H1 (cell line): Measurements from ENCODE around the gene PDCD2. TPM values are rescaled to one million over a fixed set of nuclear protein-coding genes. Genes with fewer than 3 reads are reported as not detected.

Source experiments
- CTCF ChIA-PET: fragments of 300-600 bp; sonication (Branson Sonifier 250); formaldehyde crosslinking; loops from one replicate; lab custom pipeline; 2021; ENCODE audit not compliant: partially characterized antibody; lab: Charles Lee
- POLR2A ChIA-PET: fragments of 300-600 bp; sonication (Branson Sonifier 250); formaldehyde crosslinking; loops from one replicate; lab custom pipeline; 2021; ENCODE audit warnings: inconsistent platforms; ENCODE audit not compliant: partially characterized antibody; lab: Charles Lee
- DNase-seq, 2 experiments: peaks; one replicate each; pipeline versions ENCODE4 v3.0.0 to v3.0.0-alpha.2; 2010 to 2022; ENCODE audit warnings: low spot score in 2 of 2, low read depth in 1 of 2, mixed read lengths in 1 of 2
- FAIRE-seq: peaks from 2 replicates; lab custom pipeline; 2011; peaks lifted over from hg19 to GRCh38; lab: Jason Lieb, UNC
- H2AFZ ChIP-seq: 2 replicates; pipeline ENCODE4 v1.8.1; 2012; ENCODE audit warnings: low read length, inconsistent platforms
- H2AK5ac ChIP-seq: 2 replicates; pipeline ENCODE4 v1.6.1; 2013; ENCODE audit warnings: low read depth, low read length
- H2BK120ac ChIP-seq: replicated peaks from 2 replicates; pipeline ENCODE3; 2013; ENCODE audit warnings: low read depth, low read length, inconsistent platforms
- H2BK12ac ChIP-seq: 2 replicates; pipeline ENCODE4 v1.6.1; 2013; ENCODE audit warnings: low read depth, low read length
- H2BK15ac ChIP-seq: 2 replicates; pipeline ENCODE4 v1.6.1; 2013; ENCODE audit warnings: low read length
- H2BK20ac ChIP-seq: 2 replicates; pipeline ENCODE4 v1.6.1; 2013; ENCODE audit warnings: low read length
- H2BK5ac ChIP-seq: 2 replicates; pipeline ENCODE4 v1.6.1; 2013; ENCODE audit warnings: low read depth, low read length
- H3K14ac ChIP-seq: 2 replicates; pipeline ENCODE4 v1.6.1; 2013; ENCODE audit warnings: inconsistent platforms; ENCODE audit not compliant: insufficient read length
- H3K18ac ChIP-seq: 2 replicates; pipeline ENCODE4 v1.6.1; 2013; ENCODE audit warnings: low read length; ENCODE audit errors: extremely low read depth
- H3K23ac ChIP-seq: 2 replicates; pipeline ENCODE4 v1.6.1; 2013; ENCODE audit warnings: inconsistent platforms; ENCODE audit not compliant: insufficient read length
- H3K23me2 ChIP-seq: 2 replicates; pipeline ENCODE4 v1.6.1; 2013; ENCODE audit warnings: low read depth, low read length
- H3K27ac ChIP-seq: 2 replicates; pipeline ENCODE4 v1.6.1; 2011; ENCODE audit warnings: low read depth, low read length, inconsistent platforms
- H3K27me3 ChIP-seq, 4 experiments: replicated peaks in 1 of 4; 1 replicate in 1 of 4; 2 replicates in 3 of 4; pipeline versions ENCODE4 v1.6.1 to v1.8.1; 2011 to 2013; ENCODE audit warnings: low read length in 3 of 4, mild to moderate bottlenecking in 3 of 4, inconsistent platforms in 2 of 4, mixed read lengths in 2 of 4, moderate library complexity in 1 of 4; ENCODE audit not compliant: control insufficient read depth in 3 of 4, insufficient read depth in 3 of 4; ENCODE audit errors: extremely low read depth in 1 of 4
- H3K36me3 ChIP-seq, 4 experiments: 2 replicates each; pipeline versions ENCODE4 v1.6.1 to v1.8.1; 2011 to 2013; ENCODE audit warnings: mild to moderate bottlenecking in 4 of 4, low read length in 3 of 4, moderate library complexity in 2 of 4, control low read depth in 1 of 4, inconsistent platforms in 1 of 4; ENCODE audit not compliant: insufficient read depth in 4 of 4, control insufficient read depth in 2 of 4
- H3K4ac ChIP-seq: replicated peaks from 2 replicates; pipeline ENCODE3; 2013; ENCODE audit warnings: low read length, low read depth, mixed read lengths, inconsistent platforms; ENCODE audit not compliant: insufficient read length
- H3K4me1 ChIP-seq, 4 experiments: replicated peaks in 1 of 4; 1 replicate in 1 of 4; 2 replicates in 3 of 4; pipeline versions ENCODE4 v1.6.1 to v1.8.1; 2011 to 2013; ENCODE audit warnings: low read length in 3 of 4, inconsistent platforms in 2 of 4, mixed read lengths in 1 of 4; ENCODE audit not compliant: insufficient read depth in 4 of 4, control insufficient read depth in 3 of 4
- H3K4me2 ChIP-seq, 2 experiments: 2 replicates each; pipeline versions ENCODE4 v1.6.1 to v1.8.1; 2011 to 2013; ENCODE audit warnings: low read depth in 2 of 2, low read length in 2 of 2, control low read depth in 1 of 2, inconsistent platforms in 1 of 2, mild to moderate bottlenecking in 1 of 2; ENCODE audit not compliant: insufficient read depth in 1 of 2
- H3K4me3 ChIP-seq, 4 experiments: fragments of 200-600, 300-600 bp in 1 of 4; sonication (generic), shearing (Covaris generic), sonication (Bioruptor Twin) in 1 of 4; 2 replicates each; pipeline versions ENCODE4 v1.5.1 to v1.8.1; 2011 to 2016; ENCODE audit warnings: low read length in 4 of 4, low read depth in 3 of 4, control low read depth in 2 of 4, inconsistent platforms in 2 of 4, mild to moderate bottlenecking in 2 of 4, mixed read lengths in 1 of 4, moderate library complexity in 1 of 4; ENCODE audit not compliant: insufficient read depth in 2 of 4; ENCODE audit errors: extremely low read depth in 1 of 4
- H3K56ac ChIP-seq: replicated peaks from 2 replicates; pipeline ENCODE3; 2013; ENCODE audit warnings: low read depth, mild to moderate bottlenecking, mixed read lengths, low read length, inconsistent platforms; ENCODE audit not compliant: insufficient read length
- H3K79me1 ChIP-seq: 2 replicates; pipeline ENCODE4 v1.6.1; 2013; ENCODE audit warnings: low read depth, low read length, control low read depth
- H3K79me2 ChIP-seq, 2 experiments: 2 replicates each; pipeline versions ENCODE4 v1.6.1 to v1.8.1; 2012 to 2013; ENCODE audit warnings: low read length in 2 of 2, mild to moderate bottlenecking in 2 of 2, inconsistent platforms in 1 of 2; ENCODE audit not compliant: insufficient read depth in 2 of 2, control insufficient read depth in 1 of 2
- H3K9ac ChIP-seq, 4 experiments: replicated peaks in 1 of 4; 1 replicate in 1 of 4; 2 replicates in 3 of 4; pipeline versions ENCODE4 v1.6.1 to v1.8.1; 2011 to 2013; ENCODE audit warnings: low read depth in 3 of 4, low read length in 3 of 4, control low read depth in 2 of 4, mild to moderate bottlenecking in 2 of 4, moderate library complexity in 2 of 4, inconsistent platforms in 1 of 4; ENCODE audit errors: extremely low read depth in 1 of 4
- H3K9me3 ChIP-seq, 2 experiments: 2 replicates each; pipeline versions ENCODE4 v1.6.1 to v1.8.1; 2012 to 2013; ENCODE audit warnings: mild to moderate bottlenecking in 2 of 2, moderate library complexity in 2 of 2, control low read depth in 1 of 2, inconsistent platforms in 1 of 2, low read depth in 1 of 2, low read length in 1 of 2, mixed read lengths in 1 of 2; ENCODE audit not compliant: insufficient read depth in 2 of 2
- H4K20me1 ChIP-seq, 2 experiments: replicated peaks in 1 of 2; 2 replicates each; pipeline versions ENCODE3 to v1.8.1; 2011 to 2013; ENCODE audit warnings: inconsistent platforms in 2 of 2, low read length in 2 of 2, mild to moderate bottlenecking in 1 of 2; ENCODE audit not compliant: insufficient read depth in 2 of 2, control insufficient read depth in 1 of 2
- H4K5ac ChIP-seq: 2 replicates; pipeline ENCODE4 v1.6.1; 2013; ENCODE audit warnings: low read length, low read depth, mixed read lengths, inconsistent platforms; ENCODE audit not compliant: insufficient read length
- H4K8ac ChIP-seq: 2 replicates; pipeline ENCODE4 v1.8.0; 2013; ENCODE audit warnings: mild to moderate bottlenecking, moderate library complexity, low read length, inconsistent platforms; ENCODE audit not compliant: insufficient read depth; ENCODE audit errors: extremely low read depth
- H4K91ac ChIP-seq: replicated peaks from 2 replicates; pipeline ENCODE3; 2013; ENCODE audit warnings: low read length, mixed read lengths, inconsistent platforms; ENCODE audit not compliant: insufficient read length
- ASH2L ChIP-seq: fragments of 200-600, 300-600 bp; sonication (generic); IDR thresholded peaks from one replicate; pipeline ENCODE4 v1.7.1; 2017; ENCODE audit warnings: low read length
- CHD1 ChIP-seq: IDR thresholded peaks from 2 replicates; pipeline ENCODE4 v1.6.1; 2012; ENCODE audit warnings: low read depth, low read length, improper control_type of control experiment
- CHD2 ChIP-seq: IDR thresholded peaks from 2 replicates; pipeline ENCODE4 v1.6.1; 2012; ENCODE audit warnings: low read length, improper control_type of control experiment
- CTBP2 ChIP-seq: IDR thresholded peaks from 2 replicates; pipeline ENCODE4 v1.7.0; 2011; ENCODE audit warnings: borderline replicate concordance, mild to moderate bottlenecking, moderate library complexity, mixed read lengths, low read length; ENCODE audit not compliant: insufficient read depth, insufficient read length
- EGR1 ChIP-seq: IDR thresholded peaks from 2 replicates; pipeline ENCODE4 v1.6.1; 2011; ENCODE audit warnings: low read depth, low read length, borderline replicate concordance
- FOSL1 ChIP-seq: IDR thresholded peaks from 2 replicates; pipeline ENCODE4 v1.6.1; 2011; ENCODE audit warnings: mild to moderate bottlenecking, low read depth, low read length, moderate library complexity; ENCODE audit not compliant: insufficient read depth
- HDAC2 ChIP-seq, 2 experiments: fragments of 300-600 bp in 1 of 2; sonication (generic) in 1 of 2; IDR thresholded peaks; 2 replicates each; pipeline ENCODE4 v1.6.1; 2011 to 2012; ENCODE audit warnings: low read depth in 2 of 2, low read length in 2 of 2, mild to moderate bottlenecking in 2 of 2, moderate library complexity in 2 of 2, borderline replicate concordance in 1 of 2, inconsistent platforms in 1 of 2
- KDM1A ChIP-seq: fragments of 200-600, 300-600 bp; sonication (generic); IDR thresholded peaks from 2 replicates; pipeline ENCODE4 v1.7.1; 2016; ENCODE audit warnings: mild to moderate bottlenecking, low read length, borderline replicate concordance
- KDM5A ChIP-seq: fragments of 200-600 bp; IDR thresholded peaks from 2 replicates; pipeline ENCODE4 v1.7.1; 2012; ENCODE audit warnings: mild to moderate bottlenecking, low read length, inconsistent platforms, mixed read lengths
- POLR2A ChIP-seq, 2 experiments: IDR thresholded peaks; 1 replicate in 1 of 2; 2 replicates in 1 of 2; pipeline ENCODE4 v1.6.1; 2011; ENCODE audit warnings: low read depth in 2 of 2, low read length in 2 of 2, mild to moderate bottlenecking in 2 of 2; ENCODE audit errors: control extremely low read depth in 1 of 2
- RXRA ChIP-seq: IDR thresholded peaks from 2 replicates; pipeline ENCODE4 v1.6.1; 2011; ENCODE audit warnings: low read depth, mild to moderate bottlenecking, low read length, moderate library complexity; ENCODE audit not compliant: insufficient read depth
- TCF12 ChIP-seq: IDR thresholded peaks from 2 replicates; pipeline ENCODE4 v1.6.1; 2011; ENCODE audit warnings: low read depth, mild to moderate bottlenecking, low read length
- TEAD4 ChIP-seq: IDR thresholded peaks from 2 replicates; pipeline ENCODE4 v1.6.1; 2012; ENCODE audit warnings: low read depth, low read length, inconsistent platforms, mixed read lengths
- WGBS, 2 experiments: shearing (Covaris generic) in 1 of 2; methylation state at CpG; one replicate each; pipeline versions ENCODE4 v1.1.6 to v1.1.7; 2013 to 2015; ENCODE audit warnings: low lambda C conversion rate in 2 of 2, mixed read lengths in 2 of 2, inconsistent platforms in 1 of 2, low coverage in 1 of 2, missing lambda C conversion rate in 1 of 2; ENCODE audit not compliant: insufficient replicate concordance in 2 of 2, insufficient coverage in 1 of 2, insufficient read length in 1 of 2; ENCODE audit errors: extremely low coverage in 1 of 2, missing lambda C conversion rate in 1 of 2; 5-methylcytosine and 5-hydroxymethylcytosine counted together
- polyA plus RNA-seq, 7 experiments: library from polyadenylated mRNA; depleted of rRNA in 3 of 7; stranded (reverse) in 5 of 7; unstranded in 2 of 7; fragments of >200 nt in 5 of 7; fragments of 200-250 nt in 2 of 7; gene quantifications; 1 replicate in 5 of 7; 2 replicates in 1 of 7; 4 replicates in 1 of 7; pipeline versions ENCODE4 v1.2.1 to v1.2.3, GENCODE V29; 2011 to 2013; ENCODE audit warnings: missing spikeins in 2 of 7, mixed read lengths in 2 of 7
- total RNA-seq: library from RNA; stranded (reverse); fragmentation: NEBNext Ultra II Directional; extraction: Animal tissue kit (Norgen Biotek cat#: 25700); gene quantifications from 2 replicates; pipeline ENCODE4 v1.2.1, GENCODE V29; 2021
- TF ChIP-seq, protein P1 (sequence below): IDR thresholded peaks from 2 replicates; pipeline ENCODE4 v1.6.1; 2011; ENCODE audit warnings: low read length, improper control_type of control experiment

Gene PDCD2
- total and polyA plus RNA-seq, 2 of the 8 experiments (the other 6 are each of a cell fraction or from before 2014, with no cell fraction given) = 74.1 to 116 TPM

DNA sequence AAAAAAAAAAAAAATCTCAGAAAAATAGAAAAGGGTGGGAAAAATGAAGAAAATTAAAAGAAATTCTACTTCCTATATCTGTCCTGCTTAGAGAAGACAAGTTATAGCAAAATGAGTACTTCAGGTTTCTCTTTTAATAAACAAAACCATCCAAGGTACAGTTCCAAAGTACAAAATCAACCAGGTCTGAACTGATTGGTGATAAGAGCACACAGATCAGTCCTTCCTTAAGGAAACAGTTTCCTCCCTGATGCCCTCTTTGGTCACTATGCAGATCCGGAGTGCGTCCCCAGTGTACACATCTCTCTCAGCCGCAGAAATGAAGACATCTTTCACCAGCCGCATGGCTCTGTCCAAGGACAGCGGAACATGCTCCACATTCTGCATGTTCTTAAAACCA, 49.4 kb downstream of the PDCD2 start:
- Histone ChIP-seq H3K27me3 (no peaks in the 10 kb centered on the region), H2BK20ac (no peak overlapping the region), H3K4me1 (no peaks in the 10 kb centered on the region), H2AK5ac (no peak overlapping the region), H3K36me3 (peaks cover 22 to 62% (median 50%) of the 10 kb centered on the region in 4 experiments), H4K91ac (no peak overlapping the region), H2BK5ac (no peak overlapping the region), H3K4ac (no peak overlapping the region), H3K23ac (no peak overlapping the region), H2BK15ac (no peak overlapping the region), H3K27ac (no peak overlapping the region), H3K4me2 (no peak overlapping the region), H3K4me3 (no peak overlapping the region), H4K5ac (no peak overlapping the region), H2BK12ac (no peak overlapping the region), H3K79me2 (peaks cover 0 to 3% of the 10 kb centered on the region in 2 experiments; a peak in 1 of 4 replicates), H3K9ac (no peak overlapping the region), H3K9me3 (no peaks in the 10 kb centered on the region), H4K8ac (no peak overlapping the region), H4K20me1 (peaks cover 4 to 10% of the 10 kb centered on the region in 2 experiments), H2AFZ (no peak overlapping the region), H3K56ac (no peak overlapping the region), H3K14ac (no peak overlapping the region), H2BK120ac (no peak overlapping the region), H3K18ac (no peak overlapping the region), H3K23me2 (no peaks in the 10 kb centered on the region), H3K79me1 (no peaks in the 10 kb centered on the region; the same call in 1 of the 2 replicates)
- FAIRE-seq (no peak), DNase-seq (no peak)
- ChIA-PET CTCF (no interaction called here), POLR2A (interaction anchor here (1.5 kb wide), 1 partner anchor 19 kb away, joined by 3 read pairs; the partner anchor contains the start of gene TBP)
- 96% methylated on average over 5 of the region's 5 CpGs; no CpG with 5 or more reads in 1 of the 2 experiments for WGBS, 2 experiments
- TF ChIP-seq POLR2A (IDR thresholded peaks at IDR 0.05; ENCODE audit: control extremely low read depth in 1 of 2, low read depth in 2 of 2, low read length in 2 of 2) (no peak), ASH2L (no peak), TEAD4 (no peak), CHD2 (no peak), EGR1 (no peak), CTBP2 (no peak), RXRA (no peak), KDM5A (no peak), KDM1A (no peak), CHD1 (no peak), TCF12 (no peak), HDAC2 (IDR thresholded peaks at IDR 0.05; ENCODE audit: borderline replicate concordance in 1 of 2, low read depth in 2 of 2, low read length in 2 of 2) (no peak), FOSL1 (no peak)
- TF ChIP-seq, protein P1, sequence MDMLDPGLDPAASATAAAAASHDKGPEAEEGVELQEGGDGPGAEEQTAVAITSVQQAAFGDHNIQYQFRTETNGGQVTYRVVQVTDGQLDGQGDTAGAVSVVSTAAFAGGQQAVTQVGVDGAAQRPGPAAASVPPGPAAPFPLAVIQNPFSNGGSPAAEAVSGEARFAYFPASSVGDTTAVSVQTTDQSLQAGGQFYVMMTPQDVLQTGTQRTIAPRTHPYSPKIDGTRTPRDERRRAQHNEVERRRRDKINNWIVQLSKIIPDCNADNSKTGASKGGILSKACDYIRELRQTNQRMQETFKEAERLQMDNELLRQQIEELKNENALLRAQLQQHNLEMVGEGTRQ = no peak
